ENCODE results near the gene MX1.

- TF ChIP-seq, protein P1, sequence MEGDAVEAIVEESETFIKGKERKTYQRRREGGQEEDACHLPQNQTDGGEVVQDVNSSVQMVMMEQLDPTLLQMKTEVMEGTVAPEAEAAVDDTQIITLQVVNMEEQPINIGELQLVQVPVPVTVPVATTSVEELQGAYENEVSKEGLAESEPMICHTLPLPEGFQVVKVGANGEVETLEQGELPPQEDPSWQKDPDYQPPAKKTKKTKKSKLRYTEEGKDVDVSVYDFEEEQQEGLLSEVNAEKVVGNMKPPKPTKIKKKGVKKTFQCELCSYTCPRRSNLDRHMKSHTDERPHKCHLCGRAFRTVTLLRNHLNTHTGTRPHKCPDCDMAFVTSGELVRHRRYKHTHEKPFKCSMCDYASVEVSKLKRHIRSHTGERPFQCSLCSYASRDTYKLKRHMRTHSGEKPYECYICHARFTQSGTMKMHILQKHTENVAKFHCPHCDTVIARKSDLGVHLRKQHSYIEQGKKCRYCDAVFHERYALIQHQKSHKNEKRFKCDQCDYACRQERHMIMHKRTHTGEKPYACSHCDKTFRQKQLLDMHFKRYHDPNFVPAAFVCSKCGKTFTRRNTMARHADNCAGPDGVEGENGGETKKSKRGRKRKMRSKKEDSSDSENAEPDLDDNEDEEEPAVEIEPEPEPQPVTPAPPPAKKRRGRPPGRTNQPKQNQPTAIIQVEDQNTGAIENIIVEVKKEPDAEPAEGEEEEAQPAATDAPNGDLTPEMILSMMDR (conservative IDR thresholded peaks at IDR 0.05; ENCODE audit: low read length): no peak
- no peak for TF ChIP-seq EZH2phosphoT487 (IDR thresholded peaks at IDR 0.05; ENCODE audit: borderline replicate concordance)
Measured at GRCh38 chr21:41483973-41484372, 57.9 kb downstream of the MX1 start.

All from Loucy (cell line).